GM13976 (cell line): ENCODE data around the gene ACVR1B.

Source experiments
- DNase-seq: peaks from one replicate; pipeline ENCODE4 v3.0.0; 2012; ENCODE audit warnings: low spot score
- CTCF ChIP-seq: IDR thresholded peaks from 2 replicates; pipeline ENCODE4 v1.5.1; 2012; ENCODE audit warnings: borderline replicate concordance, mild to moderate bottlenecking; ENCODE audit not compliant: insufficient read depth; ENCODE audit errors: extremely low read depth, missing control alignments, control extremely low read depth
- in situ Hi-C: fragments of 300-500 bp; cut with MboI; formaldehyde crosslinking; loops from one replicate; pipeline ENCODE4 v1.12.0; 2022; ENCODE audit warnings: low sequenced_read_pairs, mixed read lengths, inconsistent platforms; ENCODE audit not compliant: unreplicated experiment

ACVR1B gene

GRCh38 chr12:51969643-51970042 is 18.1 kb downstream of the ACVR1B start:
- TF ChIP-seq CTCF = no peak
- no peak for DNase-seq
- in situ Hi-C loops = no loop called here

- DNase-seq = peak; percentile 67
- TF ChIP-seq CTCF = peak; percentile 56
- in situ Hi-C loops = no loop called here
These were observed 19.6 kb downstream of the ACVR1B start for GRCh38 chr12:51970904-51971646.

- no peak for TF ChIP-seq CTCF
- no peak for DNase-seq
- in situ Hi-C loops = no loop called here
These were observed 20.4 kb downstream of the ACVR1B start for GRCh38 chr12:51971679-51972421.

- in situ Hi-C loops = no loop called here
- no peak for TF ChIP-seq CTCF
- DNase-seq = no peak
These were observed 20.9 kb downstream of the ACVR1B start for GRCh38 chr12:51972422-51972812.

GRCh38 chr12:51972849-51973273 is 21.4 kb downstream of the ACVR1B start:
- DNase-seq = no peak

GRCh38 chr12:51973560-51973959 is 22.1 kb downstream of the ACVR1B start:
- DNase-seq = no peak
- in situ Hi-C loops = no loop called here
- TF ChIP-seq CTCF = no peak

More at GRCh38 chr12:51972849-51973273, 21.4 kb downstream of the ACVR1B start:
- TF ChIP-seq CTCF = no peak
- in situ Hi-C loops = no loop called here
